Immature natural killer cell (primary cell): ENCODE measurements around the gene NECAB2. TPM values are rescaled to one million over a fixed set of nuclear protein-coding genes. Genes with fewer than 3 reads are reported as not detected.

Source experiments
- polyA plus RNA-seq, 3 donors: library from polyadenylated mRNA; unstranded; fragments of 300-500 nt; fragmentation: Illumina TruSeq; gene quantifications; one replicate each; pipeline ENCODE4 v1.2.3, GENCODE V29; 2021

Gene NECAB2
- polyA plus RNA-seq, 3 donors from 2014 or later = not detected

Other genes with a start within 250 kb of the NECAB2 start
- gene HSBP1, start 160.3 kb upstream of the NECAB2 start, polyA plus RNA-seq = 10 to 100 TPM; 32.2 to 43.2 (median 35.6) TPM
- gene MLYCD, start 69.1 kb upstream of the NECAB2 start, polyA plus RNA-seq = 1 to 10 TPM in 2 of 3 donors, under 1 TPM in 1; 0.64 to 4.5 (median 1.1) TPM
- under 1 TPM in 2 of 3 donors, not detected in 1; 0.11 to 0.59 TPM for gene OSGIN1, start 15.0 kb upstream of the NECAB2 start, polyA plus RNA-seq
- not detected for gene SLC38A8, start 74.6 kb downstream of the NECAB2 start, polyA plus RNA-seq
- 10 to 100 TPM; 34.9 to 49.6 (median 48.0) TPM for gene MBTPS1, start 148.7 kb downstream of the NECAB2 start, polyA plus RNA-seq
- gene HSDL1, start 176.9 kb downstream of the NECAB2 start, polyA plus RNA-seq = 10 to 100 TPM in 2 of 3 donors, 1 to 10 TPM in 1; 6.9 to 13.8 (median 12.2) TPM
- 1 to 10 TPM in 1 of 3 donors, not detected in 2; 2.6 TPM for gene DNAAF1, start 177.1 kb downstream of the NECAB2 start, polyA plus RNA-seq
- gene TAF1C, start 218.8 kb downstream of the NECAB2 start, polyA plus RNA-seq = 1 to 10 TPM; 3.3 to 8.6 (median 8.2) TPM
- gene ADAD2, start 222.9 kb downstream of the NECAB2 start, polyA plus RNA-seq = under 1 TPM in 1 of 3 donors, not detected in 2; 0.46 TPM